ENCODE data around the gene C17orf78.
"Not testable (repeated sequence)": the region's sequence is repeated elsewhere in the genome, so short reads cannot be mapped to it uniquely, and the experiment has no call there.

The C17orf78 gene

DNA sequence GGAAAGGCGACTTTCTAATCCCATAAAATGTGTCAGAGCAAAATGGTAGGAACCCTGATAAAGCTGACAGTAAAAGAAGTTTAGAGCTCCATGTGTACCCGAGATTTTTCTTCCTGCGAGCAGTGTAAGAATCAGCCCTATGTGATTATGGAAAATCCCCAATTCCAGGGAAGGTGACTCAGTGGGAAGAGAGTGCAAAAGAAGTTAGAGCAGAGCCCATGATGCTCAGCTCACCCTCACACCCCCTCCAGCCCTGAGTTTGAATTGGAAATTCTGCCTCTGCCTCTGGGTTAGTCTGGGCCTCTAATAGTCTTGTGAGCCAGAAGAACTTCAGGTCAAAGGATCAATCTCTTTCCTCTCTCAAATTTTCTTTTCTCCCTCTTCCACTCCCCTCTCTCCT is 12.5 kb downstream of the C17orf78 start:
- DNase-seq: no peak

DNA sequence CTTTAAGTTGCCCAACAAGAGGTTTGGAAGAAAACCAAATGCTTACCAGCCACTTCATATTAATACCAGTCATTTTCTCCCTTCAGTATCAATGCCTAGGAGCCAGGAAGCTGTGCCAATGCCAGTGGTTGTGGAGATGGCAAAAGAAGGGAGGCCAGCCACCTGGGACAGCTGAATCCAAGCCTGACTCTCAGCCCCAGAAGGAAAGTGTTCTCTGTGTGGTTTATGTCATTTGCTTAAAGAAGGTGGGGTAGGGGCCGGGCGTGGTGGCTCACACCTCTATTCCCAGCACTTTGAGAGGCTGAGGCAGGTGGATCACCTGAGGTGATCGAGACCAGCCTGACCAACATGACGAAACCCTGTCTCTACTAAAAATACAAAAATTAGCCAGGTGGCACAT is 13.4 kb downstream of the C17orf78 start:
- no peak for DNase-seq

DNA sequence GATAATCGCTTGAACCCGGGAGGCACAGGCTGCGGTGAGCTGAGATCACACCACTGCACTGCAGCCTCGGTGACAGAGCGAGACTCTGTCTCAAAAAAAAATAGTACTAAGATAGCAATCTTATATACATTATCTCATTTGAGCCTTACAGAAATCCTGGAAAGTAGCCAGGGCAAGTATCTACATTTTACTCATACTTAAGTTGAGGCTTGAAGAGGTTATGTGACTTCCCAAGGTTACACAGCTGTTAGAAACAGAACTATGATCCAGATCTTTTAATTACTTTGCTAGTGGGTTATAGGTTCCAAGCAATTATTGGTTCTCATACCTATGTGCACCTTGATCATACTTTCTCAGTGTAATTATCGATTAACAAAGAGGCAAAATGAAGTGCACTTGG is 15.4 kb downstream of the C17orf78 start:
- DNase-seq: no peak

DNA sequence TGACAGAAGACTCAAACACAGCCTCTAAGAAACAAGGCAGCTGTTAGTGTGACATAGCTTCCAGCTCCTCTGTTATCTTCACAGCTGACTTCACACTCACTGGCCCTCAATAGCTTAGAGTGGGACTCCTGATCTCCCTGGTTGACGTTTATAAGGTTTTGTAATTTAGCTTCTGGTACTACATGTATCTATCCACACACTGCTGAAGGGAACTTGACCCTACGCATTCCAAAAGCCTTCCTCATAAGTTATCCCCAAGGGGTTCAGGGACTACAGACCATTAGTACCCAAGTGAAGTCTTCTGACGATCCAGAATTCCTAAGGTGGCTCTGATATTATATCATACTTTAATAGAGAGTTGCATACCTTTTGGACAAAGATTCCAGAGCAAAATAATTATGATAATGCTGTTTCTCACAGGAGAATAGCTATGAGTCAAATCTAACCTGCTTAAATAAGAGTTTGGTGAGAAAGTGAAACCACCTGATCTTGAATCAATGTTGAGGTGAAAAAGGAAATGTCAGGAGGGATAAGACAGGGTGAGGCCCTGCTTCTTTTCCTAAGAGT is 16.3 kb downstream of the C17orf78 start:
- no peak for DNase-seq

DNA sequence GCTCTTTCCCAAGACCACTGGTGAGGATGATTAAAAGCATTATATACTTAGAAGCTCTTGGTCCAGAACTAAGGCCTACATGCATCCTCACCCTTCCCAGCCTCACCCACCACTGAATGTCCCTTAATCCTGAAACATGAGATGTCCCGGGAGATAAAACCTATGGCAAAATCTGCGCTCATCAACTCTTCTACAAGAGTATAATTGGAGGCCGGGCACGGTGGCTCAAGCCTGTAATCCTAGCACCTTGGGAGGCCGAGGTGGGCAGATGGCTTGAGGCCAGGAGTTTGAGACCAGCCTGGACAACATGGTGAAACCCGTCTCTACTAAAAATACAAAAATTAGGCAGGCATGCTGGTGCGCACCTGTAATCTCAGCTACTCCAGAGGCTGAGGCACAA is 17.6 kb downstream of the C17orf78 start:
- no peak for DNase-seq

DNA sequence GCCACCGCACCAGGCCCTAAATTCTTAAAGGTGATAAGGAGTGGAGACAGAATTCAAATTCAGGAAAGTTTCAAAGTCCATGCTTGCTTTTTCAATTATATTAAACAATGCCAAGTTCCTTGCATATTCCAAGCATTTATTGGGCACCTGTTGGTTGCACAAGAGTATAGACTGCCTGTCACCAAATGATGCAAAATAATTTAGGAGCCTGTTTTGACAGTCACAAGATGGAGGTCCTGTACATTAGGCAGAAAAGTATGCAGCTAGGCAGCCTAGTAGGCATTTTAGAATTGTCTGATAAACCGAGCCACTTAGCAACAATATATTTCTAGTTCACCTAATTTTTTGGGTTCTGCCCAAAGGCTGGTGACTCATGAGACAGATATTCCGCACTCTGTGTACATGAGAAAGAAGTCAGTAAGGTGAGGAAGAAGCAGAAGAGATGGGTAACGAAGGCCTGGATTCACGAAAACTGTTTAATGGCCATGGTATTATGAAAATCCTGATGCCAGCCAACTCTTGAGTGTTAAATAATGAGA is 23.5 kb downstream of the C17orf78 start:
- DNase-seq: no peak

GRCh38 chr17:37400505-37400904 is 24.7 kb downstream of the C17orf78 start:
- DNase-seq: no peak

GRCh38 chr17:37405522-37405921 is 29.7 kb downstream of the C17orf78 start:
- DNase-seq: not testable (repeated sequence)

- DNase-seq: no peak
Observed at GRCh38 chr17:37405955-37406634, 30.3 kb downstream of the C17orf78 start.

- DNase-seq: peak; percentile 69 to 80
Observed at GRCh38 chr17:37406635-37407461, 31.1 kb downstream of the C17orf78 start, which contains the start of the genes ACACA and TADA2A. Gene ACACA (minus strand): TSS chr17:37406836. CDS start chr17:37406299, 537 bp downstream. Gene TADA2A (plus strand): TSS chr17:37406886. CDS start chr17:37411366, 4,480 bp downstream.

DNA sequence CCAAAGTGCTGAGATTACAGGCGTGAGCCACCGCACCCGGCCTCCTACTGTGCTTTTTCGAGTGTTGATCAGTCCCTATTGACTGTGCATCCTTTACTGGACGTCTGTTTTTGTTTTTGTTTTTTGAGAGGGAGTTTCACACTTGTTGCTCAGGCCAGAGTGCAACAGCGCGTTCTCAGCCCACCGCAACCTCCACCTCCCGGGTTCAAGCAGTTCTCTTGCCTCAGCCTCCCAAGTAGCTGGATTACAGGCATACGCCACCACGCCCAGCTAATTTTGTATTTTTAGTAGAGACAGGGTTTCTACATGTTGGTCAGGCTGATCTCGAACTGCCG is 32.3 kb downstream of the C17orf78 start:
- DNase-seq: not testable (repeated sequence)

DNA sequence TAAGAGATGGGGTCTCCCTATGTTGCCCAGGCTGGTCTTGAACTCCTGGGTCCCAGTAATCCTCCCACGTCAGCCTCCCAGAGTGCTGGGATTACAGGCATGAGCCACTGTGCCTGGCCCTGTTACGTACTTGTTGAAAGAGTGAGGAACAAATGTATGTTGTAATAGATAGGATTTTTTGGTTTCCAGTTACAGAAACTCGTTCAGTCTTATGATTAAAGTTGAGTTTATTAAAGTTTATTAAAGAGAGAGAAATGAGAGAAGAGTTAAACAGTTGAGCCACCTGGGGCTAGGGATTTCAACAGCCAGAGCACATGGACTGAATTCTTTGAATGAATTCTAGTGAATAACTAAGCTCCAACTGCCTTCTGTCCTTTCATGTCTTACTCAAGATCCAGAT is 34.6 kb downstream of the C17orf78 start:
- no peak for DNase-seq

- DNase-seq: no peak
Observed at GRCh38 chr17:37413875-37414519, 38.2 kb downstream of the C17orf78 start.

DNA sequence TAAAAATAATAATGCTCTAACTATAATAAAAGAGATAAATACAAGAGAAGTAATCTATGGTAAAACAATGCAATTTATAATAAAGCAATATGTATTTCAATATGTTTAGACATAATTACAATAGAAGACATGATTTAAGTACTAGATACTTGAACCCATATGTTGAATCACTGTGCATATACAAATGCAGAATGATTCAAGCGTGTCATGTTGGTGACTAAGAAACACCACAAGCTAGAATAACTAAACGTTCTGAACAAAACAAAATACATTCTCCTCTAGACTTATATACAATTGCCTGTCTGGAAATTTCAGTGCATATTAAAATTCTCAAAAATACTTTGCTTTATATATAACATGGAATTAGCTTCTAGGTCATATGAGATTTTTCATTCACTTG is 42.1 kb downstream of the C17orf78 start:
- DNase-seq: no peak

GRCh38 chr17:37422971-37423625 is 47.3 kb downstream of the C17orf78 start:
- no peak for DNase-seq

GRCh38 chr17:37425268-37425667 is 49.5 kb downstream of the C17orf78 start:
- DNase-seq: no peak

DNA sequence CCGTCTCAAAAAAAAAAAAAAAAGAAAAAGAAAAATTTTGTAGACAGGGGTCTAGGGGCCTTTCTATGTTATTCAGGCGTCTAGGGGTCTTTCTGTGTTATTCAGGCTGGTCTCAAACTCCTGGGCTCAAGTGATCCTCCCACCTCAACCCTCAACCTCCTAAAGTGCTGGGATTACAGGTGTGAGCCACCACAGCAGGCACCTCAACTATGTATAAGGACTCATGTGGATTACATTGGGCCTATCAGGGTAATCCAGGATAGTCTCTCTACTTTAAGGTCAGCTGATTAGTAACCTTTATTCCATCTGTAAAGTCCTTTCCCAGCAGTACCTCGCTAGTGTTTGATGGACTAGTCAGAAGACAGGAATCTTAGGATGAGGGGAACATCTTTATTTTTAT is 53.3 kb downstream of the C17orf78 start:
- DNase-seq: no peak

DNA sequence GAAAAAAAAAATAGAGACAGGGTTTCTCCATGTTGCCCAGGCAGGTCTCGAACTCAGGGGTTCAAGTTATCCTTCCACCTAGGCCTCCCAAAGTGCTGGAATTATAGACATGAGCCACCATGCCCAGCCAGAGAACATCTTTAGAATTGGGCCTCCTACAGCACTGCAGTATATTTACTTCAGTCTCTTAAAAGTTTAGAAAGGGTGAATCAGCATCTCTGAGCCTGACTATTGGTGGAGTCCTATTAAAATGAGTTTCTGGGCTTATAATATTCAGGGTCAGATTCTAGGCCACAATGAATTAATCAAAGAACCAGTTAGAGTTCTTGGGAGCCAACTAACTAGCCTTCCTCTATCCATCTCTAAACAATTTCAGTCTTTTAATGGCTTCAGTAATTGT is 53.7 kb downstream of the C17orf78 start:
- DNase-seq: no peak

DNA sequence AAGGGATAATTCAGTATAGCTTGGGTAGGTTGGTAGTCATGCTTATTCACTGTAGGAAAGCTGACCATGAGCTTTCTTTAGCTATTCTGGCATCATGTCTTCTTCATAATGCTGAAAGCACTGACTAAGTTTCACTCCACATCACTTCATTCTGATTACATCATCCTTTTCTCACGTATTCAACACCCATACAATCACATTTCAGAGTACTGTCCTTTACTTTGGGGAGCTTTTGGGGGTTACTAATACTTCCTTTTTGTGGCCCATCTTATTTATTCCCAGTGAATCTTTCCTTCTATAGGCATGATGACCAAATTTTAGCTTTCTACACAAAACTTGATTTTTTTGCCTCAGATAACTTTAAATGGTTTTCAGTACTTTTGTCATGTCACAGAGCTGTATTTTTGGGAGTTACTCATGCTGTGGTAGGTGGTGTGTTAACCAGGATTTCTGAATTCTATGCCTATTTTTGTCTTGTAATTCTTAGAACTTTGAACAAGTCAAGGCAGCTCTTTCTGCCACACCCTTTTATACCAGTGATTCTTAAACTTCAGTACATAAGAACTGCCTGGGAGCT is 54.4 kb downstream of the C17orf78 start:
- no peak for DNase-seq

- no peak for DNase-seq
Observed at GRCh38 chr17:37432671-37433070, 56.9 kb downstream of the C17orf78 start.

GRCh38 chr17:37438141-37438540 is 62.4 kb downstream of the C17orf78 start:
- DNase-seq: no peak

- DNase-seq: no peak
Observed at GRCh38 chr17:37440424-37440823, 64.6 kb downstream of the C17orf78 start.
